ENCODE data around the gene FHIT. TPM values are rescaled to one million over a fixed set of nuclear protein-coding genes. Genes with fewer than 3 reads are reported as not detected.

FHIT gene
- total RNA-seq, 1 experiment from 2014 or later: 9.8 TPM

DNA sequence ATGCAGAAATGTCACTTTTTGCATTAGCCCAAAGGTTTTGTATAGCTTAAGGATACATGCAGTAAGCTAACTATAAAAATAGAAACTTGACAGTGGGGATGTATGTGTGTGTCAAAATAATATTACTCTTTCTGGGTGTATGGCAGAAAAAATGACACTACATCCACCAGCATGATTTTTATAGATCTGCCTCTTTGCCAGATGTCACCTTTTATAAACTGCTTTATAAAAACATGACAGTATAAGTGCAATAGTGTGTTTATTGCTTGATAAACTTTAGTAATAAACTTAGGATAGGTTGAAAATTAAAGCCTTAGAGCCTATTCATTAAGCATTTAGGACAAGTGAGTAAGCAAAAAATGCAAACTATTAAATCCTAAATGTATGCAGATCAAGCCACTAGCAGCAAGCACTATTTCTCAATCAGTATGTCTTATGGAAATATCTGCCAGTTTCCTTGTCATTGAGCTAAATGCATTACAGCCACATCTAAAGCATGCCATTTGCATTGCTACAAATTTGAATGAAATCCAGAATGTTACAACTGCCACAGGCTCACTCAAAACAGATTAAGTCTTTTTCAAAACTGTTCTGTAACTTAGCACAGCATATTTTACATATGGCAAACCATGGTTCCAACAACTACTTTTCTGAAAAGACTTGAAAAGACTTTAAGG is 935.0 kb downstream of the FHIT start:
- H3K9me2 ChIP-seq (ENCODE audit: insufficient read depth): no peaks in the 10 kb centered on the region

DNA sequence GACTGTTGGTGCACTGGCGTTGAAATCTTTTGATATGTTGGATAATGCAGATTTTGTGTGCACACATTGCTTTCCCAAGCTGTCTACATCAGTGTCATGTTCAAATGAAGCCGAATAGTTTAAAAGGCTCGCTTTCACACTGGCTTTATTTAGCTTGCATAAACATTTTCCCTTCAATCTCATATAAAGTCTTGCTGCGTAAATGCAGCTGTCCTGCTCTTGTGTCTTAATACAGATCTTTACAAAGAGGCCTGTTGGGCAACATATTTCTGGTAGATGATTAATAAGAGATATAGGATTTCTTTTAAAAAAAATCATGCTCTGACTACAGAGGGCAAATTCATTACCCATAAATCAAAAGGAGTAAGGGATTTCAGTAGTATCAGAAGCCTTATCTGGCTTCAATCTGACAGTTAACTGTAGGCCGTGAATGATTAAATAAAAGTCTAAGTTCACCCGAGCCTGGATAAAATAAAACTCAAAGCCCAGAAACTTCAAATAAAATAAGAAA is 937.2 kb downstream of the FHIT start:
- no TSS peak for BruUV-seq (replicated peaks)
- Histone ChIP-seq H3K4me1 (replicated peaks; ENCODE audit: insufficient read depth) (no peaks in the 10 kb centered on the region), H3K9me2 (ENCODE audit: insufficient read depth) (no peaks in the 10 kb centered on the region), H3K27ac (no peak overlapping the region), H3K4me3 (no peak overlapping the region), H3K4me2 (no peak overlapping the region), H3K79me2 (ENCODE audit: low read depth) (no peaks in the 10 kb centered on the region), H2AFZ (no peak overlapping the region), H4K20me1 (ENCODE audit: insufficient read depth) (no peaks in the 10 kb centered on the region), H3K36me3 (ENCODE audit: low read depth) (no peaks in the 10 kb centered on the region), H3K27me3 (ENCODE audit: insufficient read depth, low read depth) (no peaks in the 10 kb centered on the region), H3K9me3 (ENCODE audit: insufficient read depth, low read depth) (no peaks in the 10 kb centered on the region), H3F3A (ENCODE audit: insufficient read depth, low read depth) (no peaks in the 10 kb centered on the region)
- intact Hi-C loops (cut with micrococcal nuclease; ENCODE audit: unreplicated experiment): no loop called here
- ChIA-PET POLR2A (ENCODE audit: unreplicated experiment) (no interaction called here), CTCF (no interaction called here)
- peak in 1 of 2 experiments; percentile 34 for DNase-seq
- TF ChIP-seq, protein P1, sequence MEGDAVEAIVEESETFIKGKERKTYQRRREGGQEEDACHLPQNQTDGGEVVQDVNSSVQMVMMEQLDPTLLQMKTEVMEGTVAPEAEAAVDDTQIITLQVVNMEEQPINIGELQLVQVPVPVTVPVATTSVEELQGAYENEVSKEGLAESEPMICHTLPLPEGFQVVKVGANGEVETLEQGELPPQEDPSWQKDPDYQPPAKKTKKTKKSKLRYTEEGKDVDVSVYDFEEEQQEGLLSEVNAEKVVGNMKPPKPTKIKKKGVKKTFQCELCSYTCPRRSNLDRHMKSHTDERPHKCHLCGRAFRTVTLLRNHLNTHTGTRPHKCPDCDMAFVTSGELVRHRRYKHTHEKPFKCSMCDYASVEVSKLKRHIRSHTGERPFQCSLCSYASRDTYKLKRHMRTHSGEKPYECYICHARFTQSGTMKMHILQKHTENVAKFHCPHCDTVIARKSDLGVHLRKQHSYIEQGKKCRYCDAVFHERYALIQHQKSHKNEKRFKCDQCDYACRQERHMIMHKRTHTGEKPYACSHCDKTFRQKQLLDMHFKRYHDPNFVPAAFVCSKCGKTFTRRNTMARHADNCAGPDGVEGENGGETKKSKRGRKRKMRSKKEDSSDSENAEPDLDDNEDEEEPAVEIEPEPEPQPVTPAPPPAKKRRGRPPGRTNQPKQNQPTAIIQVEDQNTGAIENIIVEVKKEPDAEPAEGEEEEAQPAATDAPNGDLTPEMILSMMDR (conservative IDR thresholded peaks at IDR 0.05): no peak
- no peak for TF ChIP-seq EZH2 (IDR thresholded peaks at IDR 0.05; ENCODE audit: low read depth)

More for the DNA sequence above, 935.0 kb downstream of the FHIT start:
- no peaks in the 10 kb centered on the region for H3K79me2 ChIP-seq (ENCODE audit: low read depth)
- no peaks in the 10 kb centered on the region for H3F3A ChIP-seq (ENCODE audit: insufficient read depth, low read depth)
- H2AFZ ChIP-seq: no peak overlapping the region
- H3K27me3 ChIP-seq (ENCODE audit: insufficient read depth, low read depth): no peaks in the 10 kb centered on the region
- no peaks in the 10 kb centered on the region for H3K9me3 ChIP-seq (ENCODE audit: insufficient read depth, low read depth)
- H3K36me3 ChIP-seq (ENCODE audit: low read depth): no peaks in the 10 kb centered on the region
- POLR2A ChIA-PET (ENCODE audit: unreplicated experiment): no interaction called here
- intact Hi-C loops (cut with micrococcal nuclease; ENCODE audit: unreplicated experiment): no loop called here
- DNase-seq: no peak
- H3K27ac ChIP-seq: no peak overlapping the region
- TF ChIP-seq EZH2 (IDR thresholded peaks at IDR 0.05; ENCODE audit: low read depth): no peak
- TF ChIP-seq, protein P1 (conservative IDR thresholded peaks at IDR 0.05): no peak
- H3K4me3 ChIP-seq: no peak overlapping the region
- no peaks in the 10 kb centered on the region for H4K20me1 ChIP-seq (ENCODE audit: insufficient read depth)
- H3K4me2 ChIP-seq: no peak overlapping the region
- CTCF ChIA-PET: no interaction called here
- BruUV-seq (replicated peaks): no TSS peak
- no peaks in the 10 kb centered on the region for H3K4me1 ChIP-seq (replicated peaks; ENCODE audit: insufficient read depth)

DNA sequence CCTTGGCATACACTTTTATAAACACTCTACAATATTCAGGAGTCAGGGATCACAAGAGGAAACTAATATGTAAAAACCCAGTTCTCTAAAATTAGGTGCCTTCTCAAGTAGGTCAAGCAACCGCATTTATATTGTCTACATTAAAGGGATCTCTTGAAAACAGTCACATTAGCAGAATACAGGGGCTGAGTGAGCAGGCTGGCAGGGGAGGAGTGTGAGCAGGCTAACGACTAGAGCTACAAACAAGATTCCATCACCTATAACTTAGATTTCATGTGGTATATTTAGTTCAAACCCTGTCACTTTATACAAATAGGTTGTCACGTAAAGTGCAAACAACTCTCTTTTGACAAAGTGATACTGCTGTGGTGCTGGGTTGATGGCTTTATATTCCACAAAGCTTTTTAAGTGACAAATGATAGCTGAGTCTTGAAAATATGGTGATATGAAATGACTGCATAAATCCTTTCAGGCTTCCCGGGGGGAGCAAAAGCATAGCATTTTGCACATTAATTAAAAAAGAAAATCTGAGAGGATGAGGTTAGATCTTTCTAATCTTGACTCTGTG is 937.9 kb downstream of the FHIT start:
- Histone ChIP-seq H3K27ac (no peak overlapping the region), H3K79me2 (ENCODE audit: low read depth) (no peaks in the 10 kb centered on the region), H3K27me3 (ENCODE audit: insufficient read depth, low read depth) (no peaks in the 10 kb centered on the region), H3K4me3 (no peak overlapping the region), H2AFZ (no peak overlapping the region), H4K20me1 (ENCODE audit: insufficient read depth) (no peaks in the 10 kb centered on the region), H3K4me1 (replicated peaks; ENCODE audit: insufficient read depth) (no peaks in the 10 kb centered on the region), H3K9me2 (ENCODE audit: insufficient read depth) (no peaks in the 10 kb centered on the region), H3F3A (ENCODE audit: insufficient read depth, low read depth) (no peaks in the 10 kb centered on the region), H3K9me3 (ENCODE audit: insufficient read depth, low read depth) (no peaks in the 10 kb centered on the region), H3K4me2 (no peak overlapping the region), H3K36me3 (ENCODE audit: low read depth) (no peaks in the 10 kb centered on the region)
- intact Hi-C loops (cut with micrococcal nuclease; ENCODE audit: unreplicated experiment): no loop called here
- CTCF ChIA-PET: no interaction called here
- BruUV-seq (replicated peaks): no TSS peak
- DNase-seq: no peak
- POLR2A ChIA-PET (ENCODE audit: unreplicated experiment): no interaction called here
- no peak for TF ChIP-seq EZH2 (IDR thresholded peaks at IDR 0.05; ENCODE audit: low read depth)
- TF ChIP-seq, protein P1 (conservative IDR thresholded peaks at IDR 0.05): no peak

All from PC-9 (cell line).